ENCODE measurements around the gene MYO1D. TPM values are rescaled to one million over a fixed set of nuclear protein-coding genes. Genes with fewer than 3 reads are reported as not detected.

MYO1D gene
- total and polyA plus RNA-seq, 2 experiments from 2014 or later, result 34.3 to 43.7 TPM

- Histone ChIP-seq H3K36me3 (no peaks in the 10 kb centered on the region), H3K4me3 (no peak overlapping the region), H3K27ac (no peak overlapping the region), H3K4me1 (ENCODE audit: low read depth) (no peaks in the 10 kb centered on the region), H3K9me3 (ENCODE audit: low read depth) (no peaks in the 10 kb centered on the region), H3K27me3 (no peaks in the 10 kb centered on the region)
- TF ChIP-seq, protein P1, sequence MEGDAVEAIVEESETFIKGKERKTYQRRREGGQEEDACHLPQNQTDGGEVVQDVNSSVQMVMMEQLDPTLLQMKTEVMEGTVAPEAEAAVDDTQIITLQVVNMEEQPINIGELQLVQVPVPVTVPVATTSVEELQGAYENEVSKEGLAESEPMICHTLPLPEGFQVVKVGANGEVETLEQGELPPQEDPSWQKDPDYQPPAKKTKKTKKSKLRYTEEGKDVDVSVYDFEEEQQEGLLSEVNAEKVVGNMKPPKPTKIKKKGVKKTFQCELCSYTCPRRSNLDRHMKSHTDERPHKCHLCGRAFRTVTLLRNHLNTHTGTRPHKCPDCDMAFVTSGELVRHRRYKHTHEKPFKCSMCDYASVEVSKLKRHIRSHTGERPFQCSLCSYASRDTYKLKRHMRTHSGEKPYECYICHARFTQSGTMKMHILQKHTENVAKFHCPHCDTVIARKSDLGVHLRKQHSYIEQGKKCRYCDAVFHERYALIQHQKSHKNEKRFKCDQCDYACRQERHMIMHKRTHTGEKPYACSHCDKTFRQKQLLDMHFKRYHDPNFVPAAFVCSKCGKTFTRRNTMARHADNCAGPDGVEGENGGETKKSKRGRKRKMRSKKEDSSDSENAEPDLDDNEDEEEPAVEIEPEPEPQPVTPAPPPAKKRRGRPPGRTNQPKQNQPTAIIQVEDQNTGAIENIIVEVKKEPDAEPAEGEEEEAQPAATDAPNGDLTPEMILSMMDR (IDR thresholded peaks at IDR 0.05; ENCODE audit: low read depth, low read length), result no peak
- no peak for DNase-seq (ENCODE audit: low read depth in 1 of 2, low spot score in 1 of 2)
Measured at GRCh38 chr17:32805029-32805976, 71.6 kb downstream of the MYO1D start.

- Histone ChIP-seq H3K36me3 (no peaks in the 10 kb centered on the region), H3K27me3 (no peaks in the 10 kb centered on the region), H3K4me3 (no peak overlapping the region), H3K4me1 (ENCODE audit: low read depth) (no peaks in the 10 kb centered on the region), H3K27ac (no peak overlapping the region), H3K9me3 (ENCODE audit: low read depth) (no peaks in the 10 kb centered on the region)
- peak in 1 of 2 donors; percentile 49 for DNase-seq (ENCODE audit: low read depth in 1 of 2, low spot score in 1 of 2)
- TF ChIP-seq, protein P1 (IDR thresholded peaks at IDR 0.05; ENCODE audit: low read depth, low read length), result no peak
Measured at GRCh38 chr17:32803544-32803943, 73.4 kb downstream of the MYO1D start.

GRCh38 chr17:32802306-32802705 is 74.6 kb downstream of the MYO1D start:
- H3K9me3 ChIP-seq (ENCODE audit: low read depth), result no peaks in the 10 kb centered on the region
- no peak for DNase-seq (ENCODE audit: low read depth in 1 of 2, low spot score in 1 of 2)
- TF ChIP-seq, protein P1 (IDR thresholded peaks at IDR 0.05; ENCODE audit: low read depth, low read length), result no peak
- no peak overlapping the region for H3K4me3 ChIP-seq
- no peaks in the 10 kb centered on the region for H3K36me3 ChIP-seq
- H3K27ac ChIP-seq, result no peak overlapping the region
- H3K4me1 ChIP-seq (ENCODE audit: low read depth), result no peaks in the 10 kb centered on the region
- H3K27me3 ChIP-seq, result no peaks in the 10 kb centered on the region

GRCh38 chr17:32801641-32802040 is 75.3 kb downstream of the MYO1D start:
- Histone ChIP-seq H3K4me3 (no peak overlapping the region), H3K27ac (no peak overlapping the region), H3K4me1 (ENCODE audit: low read depth) (no peaks in the 10 kb centered on the region), H3K27me3 (no peaks in the 10 kb centered on the region), H3K36me3 (no peaks in the 10 kb centered on the region), H3K9me3 (ENCODE audit: low read depth) (no peaks in the 10 kb centered on the region)
- TF ChIP-seq, protein P1 (IDR thresholded peaks at IDR 0.05; ENCODE audit: low read depth, low read length), result no peak
- DNase-seq (ENCODE audit: low read depth in 1 of 2, low spot score in 1 of 2), result no peak

- H3K9me3 ChIP-seq (ENCODE audit: low read depth), result no peaks in the 10 kb centered on the region
- no peaks in the 10 kb centered on the region for H3K27me3 ChIP-seq
- no peaks in the 10 kb centered on the region for H3K4me1 ChIP-seq (ENCODE audit: low read depth)
- no peak for DNase-seq (ENCODE audit: low read depth in 1 of 2, low spot score in 1 of 2)
- no peak overlapping the region for H3K27ac ChIP-seq
- no peak overlapping the region for H3K4me3 ChIP-seq
- H3K36me3 ChIP-seq, result no peaks in the 10 kb centered on the region
- TF ChIP-seq, protein P1 (IDR thresholded peaks at IDR 0.05; ENCODE audit: low read depth, low read length), result no peak
Measured at GRCh38 chr17:32801193-32801592, 75.7 kb downstream of the MYO1D start.
